ENCODE data around the gene RBM28. TPM values are rescaled to one million over a fixed set of nuclear protein-coding genes. Genes with fewer than 3 reads are reported as not detected.

RBM28 gene
- polyA plus RNA-seq, 2 of the 4 experiments (the other 2 are of a cell fraction) = 77.3 to 79.5 TPM

GRCh38 chr7:128274246-128274883 is 69.3 kb downstream of the RBM28 start:
- Histone ChIP-seq H3K9me3 (no peaks in the 10 kb centered on the region), H3K4me3 (no peak overlapping the region), H3K4me1 (no peaks in the 10 kb centered on the region), H3K4me2 (no peak overlapping the region), H3K27ac (no peak overlapping the region)
- CTCF ChIA-PET = no interaction called here
- ATAC-seq (no peak), FAIRE-seq (no peak), DNase-seq (ENCODE audit: low read depth in 1 of 2, low spot score in 1 of 2) (no peak)
- POLR2A ChIA-PET = no interaction called here
- WGBS (ENCODE audit: missing lambda C conversion rate) = 50% methylated on average over 4 of the region's 4 CpGs
- TF ChIP-seq EHMT2 (IDR thresholded peaks at IDR 0.05; ENCODE audit: low read depth) (no peak), PBX3 (IDR thresholded peaks at IDR 0.05) (no peak), MAZ (IDR thresholded peaks at IDR 0.05; ENCODE audit: borderline replicate concordance, low read depth, low read length) (no peak), NFE2L2 (conservative IDR thresholded peaks at IDR 0.05; ENCODE audit: low read length) (no peak), POLR2AphosphoS2 (conservative IDR thresholded peaks at IDR 0.05; ENCODE audit: low read length) (no peak), CHD4 (IDR thresholded peaks at IDR 0.05; ENCODE audit: borderline replicate concordance) (no peak), FOSB (CRISPR knock-in tag; IDR thresholded peaks at IDR 0.05) (no peak), PHF8 (IDR thresholded peaks at IDR 0.05; ENCODE audit: borderline replicate concordance, low read depth) (no peak), ZFP36 (IDR thresholded peaks at IDR 0.05; ENCODE audit: borderline replicate concordance, partially characterized antibody) (no peak), ELK1 (IDR thresholded peaks at IDR 0.05; ENCODE audit: low read depth, low read length) (no peak), ZNF302 (CRISPR knock-in tag; IDR thresholded peaks at IDR 0.05) (no peak), USF2 (IDR thresholded peaks at IDR 0.05) (no peak), MAFK (IDR thresholded peaks at IDR 0.05; ENCODE audit: partially characterized antibody) (no peak), BHLHE40 (IDR thresholded peaks at IDR 0.05; ENCODE audit: low read depth, low read length) (no peak), HES2 (IDR thresholded peaks at IDR 0.05) (no peak)

GRCh38 chr7:128271942-128272481 is 71.7 kb downstream of the RBM28 start:
- H3K4me3 ChIP-seq = no peak overlapping the region
- 80% methylated on average over 28 of the region's 30 CpGs for WGBS (ENCODE audit: missing lambda C conversion rate)
- CTCF ChIA-PET = no interaction called here
- no peak for ATAC-seq
- FAIRE-seq = no peak
- TF ChIP-seq MAFK (IDR thresholded peaks at IDR 0.05; ENCODE audit: partially characterized antibody) = peak; percentile 44
- TF ChIP-seq POLR2A (IDR thresholded peaks at IDR 0.05; ENCODE audit: low read length) = no peak
- POLR2A ChIA-PET = no interaction called here
- no peak for DNase-seq (ENCODE audit: low read depth in 1 of 2, low spot score in 1 of 2)
- no peak overlapping the region for H3K27ac ChIP-seq
- no peaks in the 10 kb centered on the region for H3K9me3 ChIP-seq
- H3K4me2 ChIP-seq = no peak overlapping the region
- peaks cover 6% of the 10 kb centered on the region for H3K4me1 ChIP-seq

GRCh38 chr7:128271471-128271941 is 72.2 kb downstream of the RBM28 start:
- H3K4me2 ChIP-seq = no peak overlapping the region
- ATAC-seq (no peak; a peak in 1 of 6 replicates), FAIRE-seq (no peak), DNase-seq (ENCODE audit: low read depth in 1 of 2, low spot score in 1 of 2) (no peak)
- peaks cover 11% of the 10 kb centered on the region for H3K4me1 ChIP-seq
- 85% methylated on average over 37 of the region's 37 CpGs for WGBS (ENCODE audit: missing lambda C conversion rate)
- POLR2A ChIA-PET = no interaction called here
- no peak overlapping the region for H3K4me3 ChIP-seq
- H3K9me3 ChIP-seq = no peaks in the 10 kb centered on the region
- CTCF ChIA-PET = no interaction called here
- no peak for TF ChIP-seq MAZ (IDR thresholded peaks at IDR 0.05; ENCODE audit: borderline replicate concordance, low read depth, low read length)
- no peak for TF ChIP-seq ESRRA (IDR thresholded peaks at IDR 0.05; ENCODE audit: borderline replicate concordance, low read length)
- no peak for TF ChIP-seq BHLHE40 (IDR thresholded peaks at IDR 0.05; ENCODE audit: low read depth, low read length)
- no peak for TF ChIP-seq FOSB (CRISPR knock-in tag; IDR thresholded peaks at IDR 0.05)
- no peak for TF ChIP-seq MAFK (IDR thresholded peaks at IDR 0.05; ENCODE audit: partially characterized antibody)
- no peak for TF ChIP-seq KDM1A (IDR thresholded peaks at IDR 0.05; ENCODE audit: low read depth)
- no peak for TF ChIP-seq ATOH8 (CRISPR knock-in tag; IDR thresholded peaks at IDR 0.05; ENCODE audit: low read depth)
- TF ChIP-seq SREBF2 (IDR thresholded peaks at IDR 0.05) = no peak
- no peak for TF ChIP-seq RCOR1 (IDR thresholded peaks at IDR 0.05; ENCODE audit: low read depth, low read length)
- TF ChIP-seq POLR2AphosphoS2 (conservative IDR thresholded peaks at IDR 0.05; ENCODE audit: low read length) = no peak
- no peak for TF ChIP-seq HOXB13 (CRISPR knock-in tag; IDR thresholded peaks at IDR 0.05; ENCODE audit: low read depth)
- no peak overlapping the region for H3K27ac ChIP-seq

Data from A549 (cell line).